HCT116 (cell line): Measurements from ENCODE around the gene PRSS57. TPM values are rescaled to one million over a fixed set of nuclear protein-coding genes. Genes with fewer than 3 reads are reported as not detected.

Experiments
- ATAC-seq: fragments of 200-7000 bp; cut with Tn5 transposase; 2 replicates; pipeline ENCODE4 v1.9.1; 2020; ENCODE audit warnings: mild to moderate bottlenecking, moderate library complexity
- BruUV-seq: library from RNA; stranded (reverse); fragments of 400-500 nt; replicated peaks from 2 replicates; lab custom pipeline; 2021; lab: Mats Ljungman, UMichigan
- CTCF ChIA-PET: fragments of 300-600 bp; sonication (Branson Sonifier 250); formaldehyde crosslinking; loops from one replicate; lab custom pipeline; 2021; ENCODE audit warnings: antibody characterized with exemption; lab: Charles Lee
- POLR2A ChIA-PET: fragments of 300-600, 350-600 bp; sonication (Branson Sonifier 250); formaldehyde crosslinking; loops from one replicate; lab custom pipeline; 2021; ENCODE audit warnings: antibody characterized with exemption; lab: Charles Lee
- RAD21 ChIA-PET, 2 experiments: fragments of 300-600 bp; sonication (Branson Sonifier 250); formaldehyde crosslinking; loops; one replicate each; lab custom pipeline; 2023; ENCODE audit warnings: low total read pairs in 2 of 2; ENCODE audit not compliant: uncharacterized antibody in 2 of 2, unreplicated experiment in 2 of 2, low non-redundant PET in 1 of 2; lab: Charles Lee
- DNase-seq: peaks from one replicate; pipeline ENCODE4 v3.0.0-alpha.2; 2010; ENCODE audit warnings: low read depth, low spot score
- H2AFZ ChIP-seq: fragments of 200-600 bp; shearing (Covaris generic), sonication (generic); 2 replicates; pipeline ENCODE4 v1.6.1; 2017; ENCODE audit warnings: low read depth, mixed run types, mixed read lengths, antibody characterized with exemption, low read length; ENCODE audit not compliant: poor library complexity, severe bottlenecking
- H3K27ac ChIP-seq: 2 replicates; pipeline ENCODE4 v1.5.1; 2012; ENCODE audit warnings: low read depth, low read length
- H3K27me3 ChIP-seq: fragments of 200-600 bp; sonication (generic); 2 replicates; pipeline ENCODE4 v1.6.1; 2016; ENCODE audit warnings: mixed run types, low read length, mixed read lengths; ENCODE audit not compliant: insufficient read depth
- H3K36me3 ChIP-seq, 2 experiments: fragments of 200-500 bp in 1 of 2; fragments of 200-600 bp in 1 of 2; sonication (Bioruptor generic) in 1 of 2; sonication (generic) in 1 of 2; 2 replicates each; pipeline versions ENCODE4 v1.5.1 to v1.6.1; 2014 to 2016; ENCODE audit warnings: low read length in 2 of 2, inconsistent platforms in 1 of 2, mixed read lengths in 1 of 2, mixed run types in 1 of 2; ENCODE audit not compliant: insufficient read depth in 2 of 2, control insufficient read depth in 1 of 2
- H3K4me1 ChIP-seq, 2 experiments: fragments of 200-600 bp in 1 of 2; sonication (generic) in 1 of 2; 2 replicates each; pipeline versions ENCODE4 v1.5.1 to v1.6.1; 2012 to 2017; ENCODE audit warnings: low read length in 2 of 2, inconsistent platforms in 1 of 2, mild to moderate bottlenecking in 1 of 2, mixed read lengths in 1 of 2, mixed run types in 1 of 2, moderate library complexity in 1 of 2; ENCODE audit not compliant: insufficient read depth in 2 of 2, control insufficient read depth in 1 of 2
- H3K4me2 ChIP-seq: fragments of 200-600 bp; sonication (generic); 2 replicates; pipeline ENCODE4 v1.6.1; 2017; ENCODE audit warnings: mixed run types, low read length, mixed read lengths
- H3K4me3 ChIP-seq, 2 experiments: fragments of 200-600 bp in 1 of 2; sonication (generic) in 1 of 2; replicated peaks in 1 of 2; 2 replicates each; pipeline ENCODE4 v1.5.1; 2011 to 2016; ENCODE audit warnings: low read length in 2 of 2, control low read depth in 1 of 2, low read depth in 1 of 2, mild to moderate bottlenecking in 1 of 2, mixed read lengths in 1 of 2, mixed run types in 1 of 2
- H3K79me2 ChIP-seq: fragments of 200-600 bp; sonication (generic); 2 replicates; pipeline ENCODE4 v1.6.1; 2017; ENCODE audit warnings: mild to moderate bottlenecking, mixed run types, low read length, moderate library complexity, mixed read lengths; ENCODE audit not compliant: insufficient read depth
- H3K9ac ChIP-seq: fragments of 200-600 bp; sonication (generic); 2 replicates; pipeline ENCODE4 v1.6.1; 2016; ENCODE audit warnings: low read length, mixed read lengths
- H3K9me2 ChIP-seq: fragments of 200-600 bp; sonication (generic), shearing (Covaris generic); 2 replicates; pipeline ENCODE4 v1.6.1; 2017; ENCODE audit warnings: mixed run types, mild to moderate bottlenecking, moderate library complexity; ENCODE audit not compliant: insufficient read depth
- H3K9me3 ChIP-seq, 2 experiments: fragments of 200-500 bp in 1 of 2; fragments of 200-600 bp in 1 of 2; sonication (Bioruptor generic) in 1 of 2; sonication (generic) in 1 of 2; 2 replicates each; pipeline ENCODE4 v1.6.1; 2014 to 2017; ENCODE audit warnings: low read length in 2 of 2, mixed read lengths in 2 of 2, inconsistent platforms in 1 of 2, low read depth in 1 of 2, mild to moderate bottlenecking in 1 of 2, mixed run types in 1 of 2, moderate library complexity in 1 of 2; ENCODE audit not compliant: control insufficient read depth in 1 of 2, insufficient read depth in 1 of 2
- H4K20me1 ChIP-seq: fragments of 200-600 bp; sonication (generic), shearing (Covaris generic); 2 replicates; pipeline ENCODE4 v1.6.1; 2017; ENCODE audit warnings: mixed run types, mild to moderate bottlenecking, moderate library complexity; ENCODE audit not compliant: insufficient read depth
- ATF3 ChIP-seq: IDR thresholded peaks from 2 replicates; pipeline ENCODE4 v1.6.1; 2012
- EGR1 ChIP-seq: IDR thresholded peaks from 2 replicates; pipeline ENCODE4 v1.6.1; 2012; ENCODE audit warnings: low read depth
- ELF1 ChIP-seq: IDR thresholded peaks from 2 replicates; pipeline ENCODE4 v1.6.1; 2012; ENCODE audit warnings: low read depth, borderline replicate concordance
- MAX ChIP-seq: IDR thresholded peaks from 2 replicates; pipeline ENCODE4 v1.6.1; 2012
- POLR2AphosphoS5 ChIP-seq: IDR thresholded peaks from 2 replicates; pipeline ENCODE4 v1.6.1; 2011; ENCODE audit warnings: mild to moderate bottlenecking, low read depth, low read length, moderate library complexity
- REST ChIP-seq: IDR thresholded peaks from 2 replicates; pipeline ENCODE4 v1.6.1; 2012; ENCODE audit warnings: low read depth
- SP1 ChIP-seq: IDR thresholded peaks from 2 replicates; pipeline ENCODE4 v1.6.1; 2012; ENCODE audit warnings: low read depth
- TCF7L2 ChIP-seq: IDR thresholded peaks from 2 replicates; pipeline ENCODE4 v1.7.0; 2011; ENCODE audit warnings: borderline replicate concordance, inconsistent platforms; ENCODE audit not compliant: insufficient read depth, insufficient read length; ENCODE audit errors: extremely low read depth
- ZBTB33 ChIP-seq: IDR thresholded peaks from 2 replicates; pipeline ENCODE4 v1.6.1; 2011; ENCODE audit warnings: mild to moderate bottlenecking, low read length, moderate library complexity; ENCODE audit not compliant: insufficient replicate concordance; ENCODE audit errors: extremely low read depth
- ZFX ChIP-seq: fragments of 450-650 bp; IDR thresholded peaks from 2 replicates; pipeline ENCODE4 v1.6.1; 2017
- intact Hi-C: fragments of 100-400 bp; cut with micrococcal nuclease; formaldehyde crosslinking; loops from 2 replicates; pipeline ENCODE4 v1.10.0; 2022
- total RNA-seq: library from RNA; stranded (reverse); gene quantifications from one replicate; pipeline ENCODE4 v1.2.1, GENCODE V29; 2021; ENCODE audit not compliant: unreplicated experiment

The PRSS57 gene
- total RNA-seq, 1 experiment from 2014 or later: not detected

- Histone ChIP-seq H3K4me3 (peak within 1 kb of the TSS; percentile 37 to 57), H3K9me2 (no peaks in the 10 kb centered on the region), H4K20me1 (no peaks in the 10 kb centered on the region), H2AFZ (peak within 1 kb of the TSS; percentile 78), H3K9ac (peak within 1 kb of the TSS; percentile 57), H3K4me1 (peaks cover 2 to 18% of the 10 kb centered on the region in 2 experiments; a peak in 3 of 4 replicates), H3K27ac (0 out of 2 replicates have a peak within 1 kb of the TSS, but pooled peaks have one; percentile 5), H3K4me2 (peak within 1 kb of the TSS; percentile 89), H3K9me3 (no peaks in the 10 kb centered on the region), H3K79me2 (no peaks in the 10 kb centered on the region), H3K36me3 (no peaks in the 10 kb centered on the region), H3K27me3 (no peaks in the 10 kb centered on the region)
- intact Hi-C loops: no loop called here
- POLR2A ChIA-PET: no interaction called here
- RAD21 ChIA-PET: no interaction called here
- DNase-seq: peak; percentile 68
- BruUV-seq: no TSS peak
- CTCF ChIA-PET: no interaction called here
- TF ChIP-seq ELF1 (no peak), EGR1 (peak; percentile 91), ZBTB33 (no peak), SP1 (peak; percentile 51), MAX (peak; percentile 54; the same call in 1 of the 2 replicates), POLR2AphosphoS5 (peak; percentile 31; the same call in 1 of the 2 replicates), ATF3 (no peak), REST (no peak), TCF7L2 (no peak), ZFX (0 out of 2 replicates have a peak, but pooled peaks have one; percentile 25)
- ATAC-seq: peak; percentile 94
Observed at GRCh38 chr19:639253-640160, 55.7 kb downstream of the PRSS57 start, which contains the start of gene FGF22. TSS of gene FGF22 (plus strand) at chr19:639879. CDS start at chr19:639926, 47 bp downstream.
